Peyer's patch (tissue), 4 donors: Measurements from ENCODE around the gene SLC44A3.

Experiments
- POLR2A ChIP-seq, 2 donors: fragments of 450-650 bp; IDR thresholded peaks; one replicate each; pipeline ENCODE4 v1.5.1; 2017; ENCODE audit warnings: antibody characterized with exemption in 2 of 2, mild to moderate bottlenecking in 2 of 2, moderate library complexity in 2 of 2
- TF ChIP-seq, protein P1 (sequence below), 6 experiments: fragments of 450-650 bp in 4 of 6; fragments of 200-600 bp in 2 of 6; sonication (generic) in 1 of 6; IDR thresholded peaks; one replicate each; pipeline ENCODE4 v1.5.1; 2017 to 2019; ENCODE audit warnings: antibody characterized with exemption in 6 of 6, mild to moderate bottlenecking in 3 of 6, moderate library complexity in 1 of 6

DNA sequence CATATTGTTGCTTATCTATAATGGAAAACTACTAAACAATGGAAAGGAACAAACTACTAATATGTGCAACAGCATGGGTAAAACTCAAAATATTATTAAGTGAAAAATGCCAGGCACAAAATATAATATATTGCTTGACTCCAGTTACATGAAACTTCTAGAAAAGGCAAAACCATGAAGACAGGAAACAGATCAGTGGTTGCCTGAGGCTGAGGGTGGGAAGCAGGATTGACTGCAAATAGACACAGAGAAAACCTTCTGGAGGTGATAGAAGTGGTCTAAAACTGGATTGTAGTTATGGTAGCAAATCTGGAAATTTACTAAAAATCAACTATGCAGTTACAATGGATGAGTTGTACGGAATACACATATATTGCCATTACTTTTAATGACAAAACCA lies 29.5 kb upstream of the SLC44A3 start:
- TF ChIP-seq, protein P1, sequence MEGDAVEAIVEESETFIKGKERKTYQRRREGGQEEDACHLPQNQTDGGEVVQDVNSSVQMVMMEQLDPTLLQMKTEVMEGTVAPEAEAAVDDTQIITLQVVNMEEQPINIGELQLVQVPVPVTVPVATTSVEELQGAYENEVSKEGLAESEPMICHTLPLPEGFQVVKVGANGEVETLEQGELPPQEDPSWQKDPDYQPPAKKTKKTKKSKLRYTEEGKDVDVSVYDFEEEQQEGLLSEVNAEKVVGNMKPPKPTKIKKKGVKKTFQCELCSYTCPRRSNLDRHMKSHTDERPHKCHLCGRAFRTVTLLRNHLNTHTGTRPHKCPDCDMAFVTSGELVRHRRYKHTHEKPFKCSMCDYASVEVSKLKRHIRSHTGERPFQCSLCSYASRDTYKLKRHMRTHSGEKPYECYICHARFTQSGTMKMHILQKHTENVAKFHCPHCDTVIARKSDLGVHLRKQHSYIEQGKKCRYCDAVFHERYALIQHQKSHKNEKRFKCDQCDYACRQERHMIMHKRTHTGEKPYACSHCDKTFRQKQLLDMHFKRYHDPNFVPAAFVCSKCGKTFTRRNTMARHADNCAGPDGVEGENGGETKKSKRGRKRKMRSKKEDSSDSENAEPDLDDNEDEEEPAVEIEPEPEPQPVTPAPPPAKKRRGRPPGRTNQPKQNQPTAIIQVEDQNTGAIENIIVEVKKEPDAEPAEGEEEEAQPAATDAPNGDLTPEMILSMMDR (IDR thresholded peaks at IDR 0.05) = no peak
- TF ChIP-seq POLR2A (IDR thresholded peaks at IDR 0.05) = no peak
